ENCODE data around the gene FBXO31. TPM values are rescaled to one million over a fixed set of nuclear protein-coding genes. Genes with fewer than 3 reads are reported as not detected.

Gene FBXO31
- total RNA-seq, 1 donor from 2014 or later = 34.7 TPM

GRCh38 chr16:87317750-87318644 is 65.6 kb downstream of the FBXO31 start:
- no peak for TF ChIP-seq CTCF (IDR thresholded peaks at IDR 0.05)
- Mint-ChIP-seq H3K4me3 (ENCODE audit: unreplicated experiment) (peak overlapping the region; percentile 86), H3K36me3 (ENCODE audit: unreplicated experiment) (peaks cover 1% of the 10 kb centered on the region), H3K4me1 (ENCODE audit: unreplicated experiment) (peaks cover 14% of the 10 kb centered on the region), H3K9me3 (ENCODE audit: unreplicated experiment) (no peaks in the 10 kb centered on the region), H3K27ac (ENCODE audit: unreplicated experiment) (peak overlapping the region; percentile 97), H3K27me3 (ENCODE audit: unreplicated experiment) (no peaks in the 10 kb centered on the region)
- peak; percentile 86 for DNase-seq (ENCODE audit: extremely low spot score, unreplicated experiment)

- Mint-ChIP-seq H3K4me1 (ENCODE audit: unreplicated experiment) (peaks cover 14% of the 10 kb centered on the region), H3K4me3 (ENCODE audit: unreplicated experiment) (peak within 1 kb of the TSS; percentile 86), H3K27ac (ENCODE audit: unreplicated experiment) (peak within 1 kb of the TSS; percentile 97), H3K36me3 (ENCODE audit: unreplicated experiment) (peaks cover 2% of the 10 kb centered on the region), H3K9me3 (ENCODE audit: unreplicated experiment) (no peaks in the 10 kb centered on the region), H3K27me3 (ENCODE audit: unreplicated experiment) (no peaks in the 10 kb centered on the region)
- DNase-seq (ENCODE audit: extremely low spot score, unreplicated experiment) = peak; percentile 99
- TF ChIP-seq CTCF (IDR thresholded peaks at IDR 0.05) = peak; percentile 64
These were observed 66.4 kb downstream of the FBXO31 start, which contains the start of gene C16orf95 for GRCh38 chr16:87316923-87317749. TSS of gene C16orf95 (minus strand) at chr16:87317392. CDS start at chr16:87317242, 150 bp downstream.

- H3K27me3 Mint-ChIP-seq (ENCODE audit: unreplicated experiment) = no peaks in the 10 kb centered on the region
- H3K36me3 Mint-ChIP-seq (ENCODE audit: unreplicated experiment) = peaks cover 2% of the 10 kb centered on the region
- peak overlapping the region; percentile 97 for H3K27ac Mint-ChIP-seq (ENCODE audit: unreplicated experiment)
- TF ChIP-seq CTCF (IDR thresholded peaks at IDR 0.05) = no peak
- peak overlapping the region; percentile 86 for H3K4me3 Mint-ChIP-seq (ENCODE audit: unreplicated experiment)
- no peaks in the 10 kb centered on the region for H3K9me3 Mint-ChIP-seq (ENCODE audit: unreplicated experiment)
- H3K4me1 Mint-ChIP-seq (ENCODE audit: unreplicated experiment) = peaks cover 14% of the 10 kb centered on the region
- no peak for DNase-seq (ENCODE audit: extremely low spot score, unreplicated experiment)
These were observed 67.1 kb downstream of the FBXO31 start for GRCh38 chr16:87316450-87316922.

GRCh38 chr16:87314990-87315420 is 68.6 kb downstream of the FBXO31 start:
- Mint-ChIP-seq H3K4me1 (ENCODE audit: unreplicated experiment) (peaks cover 14% of the 10 kb centered on the region), H3K4me3 (ENCODE audit: unreplicated experiment) (no peak overlapping the region), H3K36me3 (ENCODE audit: unreplicated experiment) (peaks cover 2% of the 10 kb centered on the region), H3K9me3 (ENCODE audit: unreplicated experiment) (no peaks in the 10 kb centered on the region), H3K27me3 (ENCODE audit: unreplicated experiment) (no peaks in the 10 kb centered on the region), H3K27ac (ENCODE audit: unreplicated experiment) (no peak overlapping the region)
- DNase-seq (ENCODE audit: extremely low spot score, unreplicated experiment) = peak; percentile 71
- no peak for TF ChIP-seq CTCF (IDR thresholded peaks at IDR 0.05)

Measured in osteocyte (in vitro differentiated cells).